Measurements from ENCODE around the gene KRT81.

- TF ChIP-seq POLR2AphosphoS5 (IDR thresholded peaks at IDR 0.05; ENCODE audit: low read depth, low read length) (no peak), CTCF (IDR thresholded peaks at IDR 0.05) (no peak), REST (IDR thresholded peaks at IDR 0.05; ENCODE audit: insufficient read depth in 1 of 2, low read depth in 2 of 2, low read length in 1 of 2) (no peak), SIN3A (IDR thresholded peaks at IDR 0.05; ENCODE audit: borderline replicate concordance, insufficient read depth, low read depth, low read length) (no peak), TCF7L2 (IDR thresholded peaks at IDR 0.05; ENCODE audit: low read depth, low read length) (no peak; the same call in 1 of the 2 replicates)
Measured at GRCh38 chr12:52256584-52256935, 34.8 kb downstream of the KRT81 start.

Measured in Panc1 (cell line).